K562 (cell line): ENCODE data around the gene EBF4. TPM values are rescaled to one million over a fixed set of nuclear protein-coding genes. Genes with fewer than 3 reads are reported as not detected.
A peak's percentile ranks its signal among the peaks of the same experiment; 100 is the strongest.

Experiments used
- ATAC-seq: fragments of 200-7000 bp; cut with Tn5 transposase; 3 replicates; pipeline ENCODE4 v1.9.1; 2020; ENCODE audit warnings: moderate library complexity
- BruUV-seq: library from RNA; stranded (reverse); fragments of 400-500 nt; replicated peaks from 2 replicates; lab custom pipeline; 2021; lab: Mats Ljungman, UMichigan
- CTCF ChIA-PET: fragments of 300-600 bp; formaldehyde crosslinking; extraction: SDS; loops from one replicate; lab custom pipeline; 2021; ENCODE audit warnings: low intra/inter-chr PET ratio; lab: Yijun Ruan, JAX
- POLR2A ChIA-PET: fragments of 300-600, 350-650 bp; sonication (Branson Sonifier 250); formaldehyde crosslinking; extraction: SDS; loops from one replicate; lab custom pipeline; 2021; ENCODE audit warnings: antibody characterized with exemption, inconsistent platforms; lab: Yijun Ruan, JAX
- DNase-seq, 4 experiments: peaks; one replicate each; pipeline versions ENCODE4 v3.0.0 to v3.0.0-alpha.2; 2011 to 2018; ENCODE audit warnings: low spot score in 3 of 4, mixed read lengths in 3 of 4; ENCODE audit errors: extremely low read depth in 1 of 4
- FAIRE-seq: peaks from 2 replicates; lab custom pipeline; 2011; peaks lifted over from hg19 to GRCh38; lab: Jason Lieb, UNC
- H2AFZ ChIP-seq: 2 replicates; pipeline ENCODE4 v1.6.0; 2011; ENCODE audit warnings: low read depth, low read length, control low read depth, inconsistent platforms
- H3K27ac ChIP-seq: fragments of 200-600 bp; 3 replicates; pipeline ENCODE4 v1.8.0; 2011; ENCODE audit warnings: low read depth, mild to moderate bottlenecking, control low read depth, inconsistent platforms, low read length, moderate library complexity, mixed read lengths; ENCODE audit errors: extremely low read depth
- H3K27me3 ChIP-seq, 2 experiments: fragments of 300-600 bp in 1 of 2; 2 replicates in 1 of 2; 3 replicates in 1 of 2; pipeline versions ENCODE4 v1.6.0 to v1.8.0; 2011; ENCODE audit warnings: inconsistent platforms in 2 of 2, low read length in 2 of 2, mild to moderate bottlenecking in 1 of 2, mixed read lengths in 1 of 2, moderate library complexity in 1 of 2; ENCODE audit not compliant: control insufficient read depth in 2 of 2, insufficient read depth in 2 of 2
- H3K36me3 ChIP-seq: fragments of 300-600 bp; 3 replicates; pipeline ENCODE4 v1.8.0; 2011; ENCODE audit warnings: mild to moderate bottlenecking, low read length, inconsistent platforms; ENCODE audit not compliant: control insufficient read depth, insufficient read depth
- H3K4me1 ChIP-seq, 2 experiments: fragments of 200-600 bp in 1 of 2; replicated peaks in 1 of 2; 2 replicates in 1 of 2; 3 replicates in 1 of 2; pipeline versions ENCODE4 v1.5.1 to v1.8.0; 2011; ENCODE audit warnings: inconsistent platforms in 2 of 2, low read length in 2 of 2, mild to moderate bottlenecking in 1 of 2, mixed read lengths in 1 of 2, moderate library complexity in 1 of 2; ENCODE audit not compliant: control insufficient read depth in 2 of 2, insufficient read depth in 2 of 2
- H3K4me2 ChIP-seq: 2 replicates; pipeline ENCODE4 v1.6.1; 2011; ENCODE audit warnings: low read length, control low read depth, inconsistent platforms, mixed read lengths; ENCODE audit not compliant: insufficient read depth
- H3K4me3 ChIP-seq: fragments of 200-600 bp; sonication (generic), shearing (Covaris generic); 2 replicates; pipeline ENCODE4 v1.5.1; 2016; ENCODE audit warnings: control low read depth, inconsistent platforms
- H3K79me2 ChIP-seq: fragments of 200-600 bp; 3 replicates; pipeline ENCODE4 v1.8.0; 2011; ENCODE audit warnings: low read length, inconsistent platforms; ENCODE audit not compliant: control insufficient read depth, insufficient read depth
- H3K9ac ChIP-seq, 2 experiments: 2 replicates each; pipeline versions ENCODE4 v1.6.0 to v1.6.1; 2011; ENCODE audit warnings: low read depth in 2 of 2, low read length in 2 of 2, control low read depth in 1 of 2, inconsistent platforms in 1 of 2, mild to moderate bottlenecking in 1 of 2, mixed read lengths in 1 of 2; ENCODE audit not compliant: insufficient read depth in 1 of 2
- H3K9me1 ChIP-seq: one replicate; pipeline ENCODE4 v1.6.0; 2011; ENCODE audit warnings: inconsistent platforms, mild to moderate bottlenecking, low read length, moderate library complexity; ENCODE audit not compliant: control insufficient read depth, insufficient read depth
- H3K9me3 ChIP-seq: replicated peaks from 2 replicates; pipeline ENCODE4 v1.5.1; 2011; ENCODE audit warnings: low read depth, low read length, inconsistent platforms; ENCODE audit not compliant: control insufficient read depth, insufficient read depth
- H4K20me1 ChIP-seq: replicated peaks from 2 replicates; pipeline ENCODE4 v1.6.1; 2011; ENCODE audit warnings: low read length, inconsistent platforms, mixed read lengths; ENCODE audit not compliant: control insufficient read depth, insufficient read depth
- GMEB1 ChIP-seq: fragments of 250-450 bp; sonication (Bioruptor Pico); IDR thresholded peaks from 2 replicates; pipeline ENCODE4 v1.4.0; 2020; ENCODE audit warnings: mild to moderate bottlenecking
- HDAC1 ChIP-seq, 2 experiments: fragments of 450-650 bp; IDR thresholded peaks; 2 replicates each; pipeline ENCODE4 v1.6.1; 2016 to 2017; ENCODE audit warnings: inconsistent platforms in 1 of 2, mild to moderate bottlenecking in 1 of 2, moderate library complexity in 1 of 2
- HOXB6 ChIP-seq: fragments of 250-450 bp; sonication (Bioruptor Pico); IDR thresholded peaks from 2 replicates; pipeline ENCODE4 v1.5.1; 2022; ENCODE audit warnings: mild to moderate bottlenecking, borderline replicate concordance
- MEF2D ChIP-seq: conservative IDR thresholded peaks from 2 replicates; pipeline ENCODE4 v1.6.1; 2016; ENCODE audit warnings: low read depth, missing genetic modification characterization, missing compliant biosample characterization
- MTA1 ChIP-seq: fragments of 450-650 bp; IDR thresholded peaks from 2 replicates; pipeline ENCODE4 v1.6.1; 2017; ENCODE audit warnings: borderline replicate concordance
- RBM15 ChIP-seq: fragments of 200-400 bp; formaldehyde crosslinking; IDR thresholded peaks from 2 replicates; pipeline ENCODE4 v1.6.1; 2018; ENCODE audit warnings: mild to moderate bottlenecking, low read length, moderate library complexity; ENCODE audit not compliant: insufficient read depth
- SLC30A9 ChIP-seq: fragments of 250-450 bp; sonication (Bioruptor Pico); IDR thresholded peaks from 2 replicates; pipeline ENCODE4 v1.8.0; 2022; ENCODE audit warnings: mild to moderate bottlenecking, moderate library complexity
- SMARCC2 ChIP-seq: fragments of 450-650 bp; IDR thresholded peaks from 2 replicates; pipeline ENCODE4 v1.6.1; 2017; ENCODE audit warnings: antibody characterized with exemption, moderate library complexity, mild to moderate bottlenecking, low read depth
- TAF15 ChIP-seq: fragments of 200-400 bp; formaldehyde crosslinking; IDR thresholded peaks from 2 replicates; pipeline ENCODE4 v1.6.1; 2017; ENCODE audit warnings: mild to moderate bottlenecking, low read depth, low read length, moderate library complexity
- ZKSCAN3 ChIP-seq: fragments of 250-450 bp; sonication (Bioruptor Pico); IDR thresholded peaks from 2 replicates; pipeline ENCODE4 v1.4.0; 2020
- ZNF133 ChIP-seq: fragments of 250-450 bp; sonication (Bioruptor Pico); IDR thresholded peaks from 2 replicates; pipeline ENCODE4 v1.4.0; 2020; ENCODE audit warnings: mild to moderate bottlenecking
- ZNF175 ChIP-seq: fragments of 200-800 bp; sonication (Bioruptor generic); IDR thresholded peaks from 2 replicates; pipeline ENCODE4 v1.6.1; 2016; ENCODE audit warnings: low read depth, mild to moderate bottlenecking, missing genetic modification characterization, missing compliant biosample characterization
- ZNF24 ChIP-seq: fragments of 450-650 bp; IDR thresholded peaks from 2 replicates; pipeline ENCODE4 v1.6.1; 2016
- ZNF316 ChIP-seq: fragments of 450-650 bp; IDR thresholded peaks from 2 replicates; pipeline ENCODE4 v1.6.1; 2016
- ZNF444 ChIP-seq: fragments of 250-450 bp; sonication (Bioruptor Pico); IDR thresholded peaks from 2 replicates; pipeline ENCODE4 v1.4.0; 2020; ENCODE audit warnings: mild to moderate bottlenecking, moderate library complexity
- WGBS: fragments of 100-300 bp; shearing (Covaris generic); methylation state at CpG from one replicate; pipeline ENCODE4 v1.1.6; 2016; ENCODE audit warnings: low coverage, mixed read lengths; ENCODE audit not compliant: insufficient coverage; ENCODE audit errors: missing lambda C conversion rate; 5-methylcytosine and 5-hydroxymethylcytosine counted together
- in situ Hi-C: fragments of 300-500 bp; cut with MboI; formaldehyde crosslinking; loops from 4 replicates; pipeline ENCODE4 v1.15.0; 2018; ENCODE audit warnings: inconsistent platforms, mixed read lengths
- intact Hi-C: fragments of 100-400 bp; cut with micrococcal nuclease; formaldehyde crosslinking; loops from 2 replicates; pipeline ENCODE4 v1.14.2; 2022
- polyA plus RNA-seq, 8 experiments: library from polyadenylated mRNA; depleted of rRNA in 4 of 8; stranded (reverse) in 5 of 8; unstranded in 3 of 8; fragments of >200 nt; fragmentation: Nextera tagmentation in 2 of 8; fragmentation: Illumina TruSeq in 1 of 8; extraction: Ambion mirVana in 2 of 8; extraction: Trizol in 1 of 8; gene quantifications; 2 replicates each; pipeline versions ENCODE4 v1.2.1 to v1.2.3, GENCODE V29; 2011 to 2014; ENCODE audit warnings: inconsistent platforms in 1 of 8, missing spikeins in 1 of 8
- total RNA-seq, 7 experiments: library from RNA; depleted of rRNA in 6 of 7; stranded (reverse); fragments of >200 nt in 6 of 7; fragmentation: Illumina TruSeq in 2 of 7; extraction: Trizol in 2 of 7; gene quantifications; 2 replicates each; pipeline versions ENCODE4 v1.2.1 to v1.2.3, GENCODE V29; 2011 to 2021; ENCODE audit warnings: low replicate concordance in 1 of 7

Gene EBF4
- total and polyA plus RNA-seq, 9 of the 15 experiments (the other 6 are each of a cell fraction or from before 2014, with no cell fraction given): 0.09 TPM; not detected in 8

- 57% methylated on average over 8 of the region's 30 CpGs for WGBS
- Histone ChIP-seq H3K4me3 (no peak overlapping the region), H4K20me1 (no peaks in the 10 kb centered on the region), H3K79me2 (no peaks in the 10 kb centered on the region), H3K4me1 (peaks cover 2 to 39% of the 10 kb centered on the region in 2 experiments; a peak in 4 of 5 replicates), H3K27me3 (peaks cover 0 to 43% of the 10 kb centered on the region in 2 experiments; a peak in 2 of 5 replicates), H3K9me1 (no peaks in the 10 kb centered on the region), H3K4me2 (no peak overlapping the region), H3K9me3 (no peaks in the 10 kb centered on the region), H3K27ac (no peak overlapping the region), H3K9ac (peak overlapping the region in 1 of 2 experiments; percentile 58; a peak in 1 of 4 replicates), H3K36me3 (no peaks in the 10 kb centered on the region), H2AFZ (no peak overlapping the region)
- CTCF ChIA-PET: interaction anchor here (0.6 kb wide), 1 partner anchor 37 kb away, joined by 3 read pairs; no protein-coding TSS in a partner anchor
- in situ Hi-C loops (loop anchor here (10.0 kb wide), 1 partner anchor 245 kb away; no protein-coding TSS in a partner anchor), intact Hi-C loops (no loop called here)
- no TSS peak for BruUV-seq
- FAIRE-seq (no peak), ATAC-seq (no peak), DNase-seq (no peak)
- POLR2A ChIA-PET: interaction anchor here (0.6 kb wide), 1 partner anchor 11 kb away, joined by 3 read pairs; no protein-coding TSS in a partner anchor
- TF ChIP-seq SLC30A9 (CRISPR knock-in tag) (no peak), TAF15 (no peak), ZKSCAN3 (no peak), ZNF444 (CRISPR knock-in tag) (no peak), ZNF316 (no peak), SMARCC2 (no peak), MEF2D (tag) (no peak), ZNF175 (no peak), RBM15 (no peak), GMEB1 (CRISPR knock-in tag) (no peak), MTA1 (no peak), ZNF24 (no peak), HOXB6 (CRISPR knock-in tag) (no peak), ZNF133 (no peak), HDAC1 (IDR thresholded peaks at IDR 0.05) (no peak)
These were observed 57.4 kb downstream of the EBF4 start for GRCh38 chr20:2749951-2750490.
